ENCODE results near the gene DNAJB9. TPM values are rescaled to one million over a fixed set of nuclear protein-coding genes. Genes with fewer than 3 reads are reported as not detected.
A peak's percentile ranks its signal among the peaks of the same experiment; 100 is the strongest.

The DNAJB9 gene
- total and polyA plus RNA-seq, 2 of the 13 experiments (the other 11 are each of a cell fraction or from before 2014, with no cell fraction given): 8.6 to 16.4 TPM

- peak; percentile 87 for TF ChIP-seq PBX2 (CRISPR knock-in tag; IDR thresholded peaks at IDR 0.05)
- no peak for TF ChIP-seq ZNF567 (CRISPR knock-in tag; IDR thresholded peaks at IDR 0.05; ENCODE audit: borderline replicate concordance)
- TF ChIP-seq ATF5 (CRISPR knock-in tag; IDR thresholded peaks at IDR 0.05; ENCODE audit: low read depth): no peak
- peak; percentile 45; the same call in 1 of the 2 replicates for TF ChIP-seq ZNF280D (CRISPR knock-in tag; IDR thresholded peaks at IDR 0.05)
- peak; percentile 63 for TF ChIP-seq DMAP1 (CRISPR knock-in tag; IDR thresholded peaks at IDR 0.05)
- TF ChIP-seq ZNF18 (CRISPR knock-in tag; IDR thresholded peaks at IDR 0.05; ENCODE audit: insufficient replicate concordance): peak; percentile 82
- TF ChIP-seq ARID2 (CRISPR knock-in tag; IDR thresholded peaks at IDR 0.05; ENCODE audit: borderline replicate concordance): 0 out of 2 replicates have a peak, but pooled peaks have one; percentile 53
- 0 out of 2 replicates have a peak, but pooled peaks have one; percentile 42 for TF ChIP-seq AKAP8 (CRISPR knock-in tag; IDR thresholded peaks at IDR 0.05)
- TF ChIP-seq ZFY (CRISPR knock-in tag; IDR thresholded peaks at IDR 0.05): peak; percentile 89
- peak; percentile 89 for TF ChIP-seq POGK (CRISPR knock-in tag; conservative IDR thresholded peaks at IDR 0.05)
- no peak for TF ChIP-seq RNF219 (CRISPR knock-in tag; IDR thresholded peaks at IDR 0.05)
- TF ChIP-seq MYNN (CRISPR knock-in tag; IDR thresholded peaks at IDR 0.05; ENCODE audit: low read depth): peak; percentile 52; the same call in 1 of the 2 replicates
- no peak for TF ChIP-seq ZBTB46 (CRISPR knock-in tag; IDR thresholded peaks at IDR 0.05; ENCODE audit: borderline replicate concordance)
Observed at GRCh38 chr7:108525985-108526767, 43.5 kb upstream of the DNAJB9 start, which contains the start of gene PNPLA8 (continued).
